Osteocyte (in vitro differentiated cells): Measurements from ENCODE around the gene NCKAP1. TPM values are rescaled to one million over a fixed set of nuclear protein-coding genes. Genes with fewer than 3 reads are reported as not detected.

Experiments
- DNase-seq: peaks from one replicate; pipeline ENCODE4 v3.0.0; 2021; ENCODE audit warnings: mixed read lengths; ENCODE audit not compliant: unreplicated experiment; ENCODE audit errors: extremely low spot score
- H3K27ac Mint-ChIP-seq: one replicate; pipeline ENCODE4 v1.8.0; 2021; ENCODE audit warnings: mild to moderate bottlenecking, mixed read lengths; ENCODE audit not compliant: unreplicated experiment
- H3K27me3 Mint-ChIP-seq: one replicate; pipeline ENCODE4 v1.8.0; 2021; ENCODE audit warnings: mixed read lengths; ENCODE audit not compliant: unreplicated experiment
- H3K36me3 Mint-ChIP-seq: one replicate; pipeline ENCODE4 v1.8.0; 2021; ENCODE audit warnings: mixed read lengths; ENCODE audit not compliant: unreplicated experiment
- H3K4me1 Mint-ChIP-seq: one replicate; pipeline ENCODE4 v1.8.0; 2021; ENCODE audit warnings: mixed read lengths; ENCODE audit not compliant: unreplicated experiment
- H3K4me3 Mint-ChIP-seq: one replicate; pipeline ENCODE4 v1.8.0; 2021; ENCODE audit warnings: mild to moderate bottlenecking, moderate library complexity, mixed read lengths; ENCODE audit not compliant: unreplicated experiment
- H3K9me3 Mint-ChIP-seq: one replicate; pipeline ENCODE4 v1.8.0; 2021; ENCODE audit warnings: mixed read lengths; ENCODE audit not compliant: unreplicated experiment
- CTCF ChIP-seq: fragments of 200-600 bp; sonication (generic); IDR thresholded peaks from 2 replicates; pipeline ENCODE4 v1.5.0; 2021; ENCODE audit warnings: antibody characterized with exemption, mild to moderate bottlenecking, moderate library complexity
- long read RNA-seq: library from polyadenylated mRNA; unstranded; transcript quantifications from one replicate; pipeline ENCODE4 v2.0.0, GENCODE V29; 2021
- total RNA-seq: library from RNA; stranded (reverse); gene quantifications from 2 replicates; pipeline ENCODE4 v1.2.1, GENCODE V29; 2021

NCKAP1 gene
- total RNA-seq = 157 and 165 TPM in 2 replicates
- long read RNA-seq, full-length matches to known transcripts = 9 of 92 reads
- long read RNA-seq, partial matches to known transcripts = 80 of 92 reads
- long read RNA-seq, other reads (novel, unspliced or antisense) = 3 of 92 reads

- DNase-seq = peak; percentile 99
- no peaks in the 10 kb centered on the region for H3K36me3 Mint-ChIP-seq
- peak within 1 kb of the TSS; percentile 98 for H3K27ac Mint-ChIP-seq
- H3K27me3 Mint-ChIP-seq = no peaks in the 10 kb centered on the region
- peaks cover 43% of the 10 kb centered on the region for H3K4me1 Mint-ChIP-seq
- H3K9me3 Mint-ChIP-seq = no peaks in the 10 kb centered on the region
- H3K4me3 Mint-ChIP-seq = peak within 1 kb of the TSS; percentile 95
- peak; percentile 95 for TF ChIP-seq CTCF
Measured at GRCh38 chr2:183038341-183039300, at the start of gene NCKAP1. Gene NCKAP1, minus strand, starts transcription at chr2:183038457. Its CDS starts 358 bp downstream, at chr2:183038099.

DNA sequence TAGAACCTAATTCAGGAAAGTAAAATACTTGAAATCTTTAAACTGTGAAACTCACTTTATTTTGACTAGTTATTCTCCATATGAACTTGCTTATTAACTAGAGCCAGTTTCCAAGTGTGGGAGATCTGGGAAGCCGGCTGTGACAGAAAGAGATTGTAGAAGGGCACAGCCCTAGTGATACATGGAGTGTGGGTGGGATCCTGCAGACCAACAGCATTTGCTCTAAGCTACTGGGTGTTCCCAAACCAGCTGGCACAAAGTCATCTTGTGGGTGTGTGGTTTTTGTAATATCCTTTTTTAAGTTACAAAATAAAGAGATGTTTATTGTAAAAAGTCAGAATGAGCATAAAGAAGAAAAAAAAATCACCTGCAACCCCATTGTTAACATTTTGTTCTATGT is 43.7 kb upstream of the NCKAP1 start:
- no peaks in the 10 kb centered on the region for H3K27me3 Mint-ChIP-seq
- no peak overlapping the region for H3K27ac Mint-ChIP-seq
- H3K4me1 Mint-ChIP-seq = peaks cover 9% of the 10 kb centered on the region
- TF ChIP-seq CTCF = no peak
- DNase-seq = no peak
- no peak overlapping the region for H3K4me3 Mint-ChIP-seq
- H3K9me3 Mint-ChIP-seq = no peaks in the 10 kb centered on the region
- H3K36me3 Mint-ChIP-seq = no peaks in the 10 kb centered on the region

GRCh38 chr2:183079139-183079775 is 41.0 kb upstream of the NCKAP1 start:
- H3K27me3 Mint-ChIP-seq = peaks cover 3% of the 10 kb centered on the region
- peak overlapping the region; percentile 87 for H3K27ac Mint-ChIP-seq
- H3K36me3 Mint-ChIP-seq = no peaks in the 10 kb centered on the region
- TF ChIP-seq CTCF = no peak
- DNase-seq = no peak
- H3K4me3 Mint-ChIP-seq = peak overlapping the region; percentile 89
- H3K4me1 Mint-ChIP-seq = peaks cover 9% of the 10 kb centered on the region
- H3K9me3 Mint-ChIP-seq = no peaks in the 10 kb centered on the region

DNA sequence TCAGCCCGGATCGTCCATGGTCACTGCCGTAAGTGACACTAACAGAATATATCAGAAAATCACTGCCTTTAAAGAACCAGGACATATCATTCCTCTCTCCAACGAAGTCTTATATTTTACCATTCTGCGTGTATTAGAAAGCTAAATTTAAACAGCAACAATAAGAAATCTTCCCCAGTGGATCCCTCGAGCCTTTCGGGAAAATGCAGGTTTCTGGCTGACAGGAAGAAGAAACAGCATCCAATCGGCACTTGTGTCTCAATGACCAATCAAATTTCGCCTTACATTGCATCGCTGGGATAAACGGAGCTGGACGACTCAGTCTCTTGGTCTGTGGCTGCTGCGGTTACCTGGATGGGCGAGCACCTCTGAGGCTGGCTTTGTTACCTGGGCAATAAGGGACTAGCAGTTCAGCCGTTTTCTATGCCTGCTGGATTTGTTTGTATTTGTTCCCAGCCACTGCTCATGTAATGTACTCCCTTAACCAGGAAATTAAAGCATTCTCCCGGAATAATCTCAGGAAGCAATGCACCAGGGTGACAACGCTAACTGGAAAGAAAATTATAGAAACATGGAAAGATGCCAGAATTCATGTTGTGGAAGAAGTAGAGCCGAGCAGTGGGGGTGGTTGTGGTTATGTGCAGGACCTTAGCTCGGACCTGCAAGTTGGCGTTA is 40.3 kb upstream of the NCKAP1 start, which contains the start of gene DUSP19:
Gene DUSP19 (plus strand): TSS at position 284 of the 675 bp plus-strand sequence. CDS start 187 bp downstream, at position 471.
- Mint-ChIP-seq H3K27ac (peak within 1 kb of the TSS; percentile 87), H3K36me3 (no peaks in the 10 kb centered on the region), H3K9me3 (no peaks in the 10 kb centered on the region), H3K4me1 (peaks cover 9% of the 10 kb centered on the region), H3K4me3 (peak within 1 kb of the TSS; percentile 89), H3K27me3 (peaks cover 8% of the 10 kb centered on the region)
- DNase-seq = peak; percentile 96
- no peak for TF ChIP-seq CTCF
